Measurements from ENCODE around the gene HNRNPF. TPM values are rescaled to one million over a fixed set of nuclear protein-coding genes. Genes with fewer than 3 reads are reported as not detected.

Gene HNRNPF
- total RNA-seq, 2 experiments from 2014 or later = 280 to 340 TPM

DNA sequence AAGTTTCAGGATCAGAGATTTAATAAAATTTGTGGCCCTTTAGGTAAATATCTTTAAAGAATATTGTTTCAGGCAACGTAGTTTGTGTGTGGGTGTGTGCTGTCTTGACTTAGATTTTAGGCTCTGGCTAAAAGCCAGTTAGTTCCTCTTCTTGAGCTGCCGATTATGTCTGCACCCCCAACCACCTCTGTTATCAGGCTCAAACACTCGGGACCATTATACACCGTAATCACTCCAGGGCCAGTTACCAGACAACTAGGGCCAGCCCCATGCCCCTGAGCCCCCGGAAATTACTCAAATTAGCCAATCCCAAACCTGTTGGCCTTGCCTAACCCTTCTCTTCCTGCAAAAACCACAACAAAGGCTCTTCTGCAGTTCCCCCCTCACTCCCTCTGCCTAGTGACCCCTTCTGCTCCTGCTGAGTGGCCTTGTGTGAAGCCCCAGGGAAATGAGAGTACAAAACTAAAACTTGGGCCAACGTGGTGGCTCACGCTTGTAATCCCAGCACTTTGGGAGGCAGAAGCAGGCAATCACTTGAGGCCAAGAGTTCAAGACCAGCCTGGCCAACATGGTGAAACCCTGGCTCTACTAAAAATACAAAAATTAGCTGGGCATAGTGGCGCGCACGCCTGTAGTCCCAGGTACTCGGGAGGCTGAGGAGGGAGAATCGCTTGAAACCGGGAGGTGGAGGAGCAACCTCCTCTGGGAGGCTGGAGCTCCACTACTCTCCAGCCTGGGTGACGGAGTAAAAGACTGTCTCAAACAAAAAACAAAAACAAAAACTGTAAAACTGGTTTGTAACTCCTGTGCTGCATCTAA is 9.2 kb upstream of the HNRNPF start:
- CTCF ChIA-PET (ENCODE audit: unreplicated experiment) = no interaction called here
- H2AFZ ChIP-seq (ENCODE audit: low read length) = peak overlapping the region; percentile 16; the same call in 1 of the 2 replicates
- intact Hi-C loops (cut with micrococcal nuclease; ENCODE audit: unreplicated experiment) = loop anchor here (1.0 kb wide), 1 partner anchor 9 kb away; the partner anchor contains the start of gene HNRNPF

DNA sequence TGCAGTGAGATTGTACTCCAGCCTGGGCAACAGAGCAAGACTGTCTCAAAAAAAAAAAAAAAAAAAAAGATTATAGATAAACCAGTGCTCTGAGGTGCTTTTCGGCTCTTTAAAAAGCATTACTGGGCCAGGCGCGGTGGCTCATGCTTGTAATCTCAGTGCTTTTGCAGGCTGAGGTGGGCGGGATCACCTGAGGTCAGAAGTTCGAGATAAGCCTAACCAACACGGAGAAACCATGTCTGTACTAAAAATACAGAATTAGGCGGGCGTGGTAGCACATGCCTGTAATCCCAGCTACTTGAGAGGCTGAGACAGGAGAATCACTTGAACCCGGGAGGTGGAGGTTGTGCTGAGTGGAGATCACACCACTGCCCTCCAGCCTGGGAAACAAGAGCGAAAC is 6.6 kb upstream of the HNRNPF start:
- H3K9me2 ChIP-seq (ENCODE audit: insufficient read depth, low read length) = no peaks in the 10 kb centered on the region

More for the DNA sequence above, 9.2 kb upstream of the HNRNPF start:
- H4K20me1 ChIP-seq (ENCODE audit: insufficient read depth, low read length) = no peaks in the 10 kb centered on the region
- H3K27ac ChIP-seq (ENCODE audit: low read depth, low read length, poor library complexity, severe bottlenecking) = peak overlapping the region; percentile 82
- H3K79me2 ChIP-seq (ENCODE audit: insufficient read depth, low read depth, low read length) = no peaks in the 10 kb centered on the region
- peaks cover 53% of the 10 kb centered on the region for H3K4me1 ChIP-seq (ENCODE audit: insufficient read depth, low read length, poor library complexity, severe bottlenecking)
- TSS peak; percentile 81 for BruUV-seq (replicated peaks)
- no peaks in the 10 kb centered on the region for H3K9me3 ChIP-seq (ENCODE audit: low read length)
- TF ChIP-seq EZH2phosphoT487 (IDR thresholded peaks at IDR 0.05; ENCODE audit: borderline replicate concordance, low read depth, low read length) = no peak
- no peak for TF ChIP-seq CTCF (conservative IDR thresholded peaks at IDR 0.05; ENCODE audit: low read length)
- H3K4me2 ChIP-seq (ENCODE audit: low read length) = peak overlapping the region; percentile 39
- peak; percentile 87 for DNase-seq (ENCODE audit: low spot score)
- POLR2A ChIA-PET = interaction anchor here (0.7 to 2.0 kb wide), 6 partner anchors 9 to 197 kb away, joined by 3 to 8 read pairs (median 4); partner anchors contain the start of gene HNRNPF
- peak overlapping the region; percentile 34 for H3K4me3 ChIP-seq (ENCODE audit: low read depth, low read length, poor library complexity, severe bottlenecking)
- no peaks in the 10 kb centered on the region for H3K36me3 ChIP-seq (ENCODE audit: insufficient read depth, low read length)
- no peaks in the 10 kb centered on the region for H3K9me2 ChIP-seq (ENCODE audit: insufficient read depth, low read length)

More for the DNA sequence above, 6.6 kb upstream of the HNRNPF start:
- ChIA-PET CTCF (ENCODE audit: unreplicated experiment) (no interaction called here), POLR2A (no interaction called here)
- Histone ChIP-seq H2AFZ (ENCODE audit: low read length) (no peak overlapping the region), H3K36me3 (ENCODE audit: insufficient read depth, low read length) (no peaks in the 10 kb centered on the region), H3K4me3 (ENCODE audit: low read depth, low read length, poor library complexity, severe bottlenecking) (no peak overlapping the region), H4K20me1 (ENCODE audit: insufficient read depth, low read length) (no peaks in the 10 kb centered on the region), H3K4me2 (ENCODE audit: low read length) (no peak overlapping the region), H3K4me1 (ENCODE audit: insufficient read depth, low read length, poor library complexity, severe bottlenecking) (peaks cover 42% of the 10 kb centered on the region), H3K27ac (ENCODE audit: low read depth, low read length, poor library complexity, severe bottlenecking) (no peak overlapping the region), H3K9me3 (ENCODE audit: low read length) (no peaks in the 10 kb centered on the region), H3K79me2 (ENCODE audit: insufficient read depth, low read depth, low read length) (0 out of 2 replicates have a peak, but pooled peaks cover 1% of the 10 kb centered on the region)
- intact Hi-C loops (cut with micrococcal nuclease; ENCODE audit: unreplicated experiment) = no loop called here
- no peak for DNase-seq (ENCODE audit: low spot score)
- TF ChIP-seq CTCF (conservative IDR thresholded peaks at IDR 0.05; ENCODE audit: low read length) (no peak), EZH2phosphoT487 (IDR thresholded peaks at IDR 0.05; ENCODE audit: borderline replicate concordance, low read depth, low read length) (no peak)
- BruUV-seq (replicated peaks) = no TSS peak
